ENCODE results near the gene ARMC8. TPM values are rescaled to one million over a fixed set of nuclear protein-coding genes. Genes with fewer than 3 reads are reported as not detected.

ARMC8 gene
- total and polyA plus RNA-seq, 2 of the 8 experiments (the other 6 are each of a cell fraction or from before 2014, with no cell fraction given) = 47.3 to 58.5 TPM

DNA sequence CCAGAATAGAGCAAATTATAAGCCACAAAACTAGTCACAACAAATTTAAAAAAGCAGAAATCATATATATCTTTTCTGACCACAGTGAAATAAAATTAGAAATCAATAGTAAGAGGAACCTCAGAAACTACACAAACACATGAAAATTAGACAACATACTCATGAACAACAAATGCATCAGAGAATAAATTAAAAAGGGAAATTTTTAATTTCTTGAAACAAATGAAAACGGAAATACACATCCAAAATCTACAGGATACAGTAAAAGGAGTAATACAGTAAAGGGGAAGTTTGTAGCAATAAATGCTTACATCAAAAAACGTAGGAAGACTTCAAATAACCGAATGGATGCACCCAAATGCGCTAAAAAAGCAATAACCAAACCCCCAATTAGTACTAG is 123.4 kb downstream of the ARMC8 start:
- FAIRE-seq = no peak
- no peak overlapping the region for H3K4me3 ChIP-seq (ENCODE audit: extremely low read depth in 1 of 4, insufficient read depth in 2 of 4, low read depth in 3 of 4, low read length in 4 of 4)
- H2BK12ac ChIP-seq (ENCODE audit: low read depth, low read length) = no peak overlapping the region
- H3K9ac ChIP-seq (replicated peaks in 1 of 4; ENCODE audit: extremely low read depth in 1 of 4, low read depth in 3 of 4, low read length in 3 of 4) = no peak overlapping the region
- H2BK120ac ChIP-seq (replicated peaks; ENCODE audit: low read depth, low read length) = no peak overlapping the region
- H4K5ac ChIP-seq (ENCODE audit: insufficient read length, low read depth, low read length) = no peak overlapping the region
- H2BK15ac ChIP-seq (ENCODE audit: low read length) = no peak overlapping the region
- no peaks in the 10 kb centered on the region for H4K20me1 ChIP-seq (replicated peaks in 1 of 2; ENCODE audit: control insufficient read depth in 1 of 2, insufficient read depth in 2 of 2, low read length in 2 of 2)
- H3K79me2 ChIP-seq (ENCODE audit: control insufficient read depth in 1 of 2, insufficient read depth in 2 of 2, low read length in 2 of 2) = no peaks in the 10 kb centered on the region
- H2AK5ac ChIP-seq (ENCODE audit: low read depth, low read length) = no peak overlapping the region
- H2BK5ac ChIP-seq (ENCODE audit: low read depth, low read length) = no peak overlapping the region
- H3K23me2 ChIP-seq (ENCODE audit: low read depth, low read length) = no peaks in the 10 kb centered on the region
- no peak overlapping the region for H3K14ac ChIP-seq (ENCODE audit: insufficient read length)
- H3K4me1 ChIP-seq (replicated peaks in 1 of 4; ENCODE audit: control insufficient read depth in 3 of 4, insufficient read depth in 4 of 4, low read length in 3 of 4) = no peaks in the 10 kb centered on the region
- ChIA-PET CTCF (ENCODE audit: partially characterized antibody) (no interaction called here), POLR2A (ENCODE audit: partially characterized antibody) (no interaction called here)
- H3K27ac ChIP-seq (ENCODE audit: low read depth, low read length) = no peak overlapping the region
- no peak for TF ChIP-seq RXRA (IDR thresholded peaks at IDR 0.05; ENCODE audit: insufficient read depth, low read depth, low read length)
- no peak for TF ChIP-seq JUND (IDR thresholded peaks at IDR 0.05; ENCODE audit: low read length)
- no peak for TF ChIP-seq CHD1 (IDR thresholded peaks at IDR 0.05; ENCODE audit: low read depth, low read length)
- TF ChIP-seq NANOG (IDR thresholded peaks at IDR 0.05; ENCODE audit: insufficient read depth, low read depth, low read length, poor library complexity, severe bottlenecking) = no peak
- TF ChIP-seq BACH1 (IDR thresholded peaks at IDR 0.05; ENCODE audit: low read length) = no peak
- no peak for TF ChIP-seq BCL11A (IDR thresholded peaks at IDR 0.05; ENCODE audit: low read depth in 2 of 2, low read length in 2 of 2)
- no peak overlapping the region for H3K4ac ChIP-seq (replicated peaks; ENCODE audit: insufficient read length, low read depth, low read length)
- no peak overlapping the region for H4K91ac ChIP-seq (replicated peaks; ENCODE audit: insufficient read length, low read length)
- H3K36me3 ChIP-seq (ENCODE audit: control insufficient read depth in 2 of 4, insufficient read depth in 4 of 4, low read length in 3 of 4) = no peaks in the 10 kb centered on the region
- no peak overlapping the region for H3K23ac ChIP-seq (ENCODE audit: insufficient read length)
- no peak overlapping the region for H4K8ac ChIP-seq (ENCODE audit: extremely low read depth, insufficient read depth, low read length)
- 88% methylated on average over 4 of the region's 4 CpGs; no CpG with 5 or more reads in 1 of the 2 experiments for WGBS, 2 experiments (ENCODE audit: extremely low coverage in 1 of 2, insufficient coverage in 1 of 2, insufficient read length in 1 of 2, insufficient replicate concordance in 2 of 2, low coverage in 1 of 2, low lambda C conversion rate in 2 of 2, missing lambda C conversion rate in 1 of 2)
- no peak overlapping the region for H2BK20ac ChIP-seq (ENCODE audit: low read length)
- H3K27me3 ChIP-seq (replicated peaks in 1 of 4; ENCODE audit: control insufficient read depth in 3 of 4, extremely low read depth in 1 of 4, insufficient read depth in 3 of 4, low read length in 3 of 4) = no peaks in the 10 kb centered on the region
- no peak overlapping the region for H2AFZ ChIP-seq (ENCODE audit: low read length)
- DNase-seq (ENCODE audit: low read depth in 1 of 2, low spot score in 2 of 2) = no peak
- H3K79me1 ChIP-seq (ENCODE audit: low read depth, low read length) = no peaks in the 10 kb centered on the region
- no peak overlapping the region for H3K18ac ChIP-seq (ENCODE audit: extremely low read depth, low read length)
- no peak overlapping the region for H3K4me2 ChIP-seq (ENCODE audit: insufficient read depth in 1 of 2, low read depth in 2 of 2, low read length in 2 of 2)
- H3K56ac ChIP-seq (replicated peaks; ENCODE audit: insufficient read length, low read depth, low read length) = no peak overlapping the region
- no peaks in the 10 kb centered on the region; a peak in 2 of 4 replicates for H3K9me3 ChIP-seq (ENCODE audit: insufficient read depth in 2 of 2, low read depth in 1 of 2, low read length in 1 of 2)

All from H1 (cell line).